ENCODE measurements around the gene MESP2. TPM values are rescaled to one million over a fixed set of nuclear protein-coding genes. Genes with fewer than 3 reads are reported as not detected.

The MESP2 gene
- total RNA-seq, 2 experiments from 2014 or later = not detected

GRCh38 chr15:89758283-89758682 is 17.8 kb upstream of the MESP2 start:
- ChIA-PET POLR2A (no interaction called here), CTCF (interaction anchor here (0.6 kb wide), 1 partner anchor 18 kb away, joined by 3 read pairs; no protein-coding TSS in a partner anchor)
- intact Hi-C loops (cut with DNase I, micrococcal nuclease) = no loop called here
- DNase-seq (no peak), ATAC-seq (ENCODE audit: poor library complexity) (no peak)
- Mint-ChIP-seq H3K27ac (no peak overlapping the region), H3K4me3 (no peak overlapping the region), H3K9me3 (no peaks in the 10 kb centered on the region), H3K4me1 (ENCODE audit: low read depth) (no peaks in the 10 kb centered on the region), H3K36me3 (ENCODE audit: low read depth) (no peaks in the 10 kb centered on the region), H3K27me3 (peaks cover 10% of the 10 kb centered on the region)
- TF ChIP-seq, protein P1, sequence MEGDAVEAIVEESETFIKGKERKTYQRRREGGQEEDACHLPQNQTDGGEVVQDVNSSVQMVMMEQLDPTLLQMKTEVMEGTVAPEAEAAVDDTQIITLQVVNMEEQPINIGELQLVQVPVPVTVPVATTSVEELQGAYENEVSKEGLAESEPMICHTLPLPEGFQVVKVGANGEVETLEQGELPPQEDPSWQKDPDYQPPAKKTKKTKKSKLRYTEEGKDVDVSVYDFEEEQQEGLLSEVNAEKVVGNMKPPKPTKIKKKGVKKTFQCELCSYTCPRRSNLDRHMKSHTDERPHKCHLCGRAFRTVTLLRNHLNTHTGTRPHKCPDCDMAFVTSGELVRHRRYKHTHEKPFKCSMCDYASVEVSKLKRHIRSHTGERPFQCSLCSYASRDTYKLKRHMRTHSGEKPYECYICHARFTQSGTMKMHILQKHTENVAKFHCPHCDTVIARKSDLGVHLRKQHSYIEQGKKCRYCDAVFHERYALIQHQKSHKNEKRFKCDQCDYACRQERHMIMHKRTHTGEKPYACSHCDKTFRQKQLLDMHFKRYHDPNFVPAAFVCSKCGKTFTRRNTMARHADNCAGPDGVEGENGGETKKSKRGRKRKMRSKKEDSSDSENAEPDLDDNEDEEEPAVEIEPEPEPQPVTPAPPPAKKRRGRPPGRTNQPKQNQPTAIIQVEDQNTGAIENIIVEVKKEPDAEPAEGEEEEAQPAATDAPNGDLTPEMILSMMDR (IDR thresholded peaks at IDR 0.05) = no peak
- H3K27me3 ChIP-seq (ENCODE audit: control insufficient read depth in 1 of 2, insufficient read depth in 2 of 2, low read length in 2 of 2) = no peaks in the 10 kb centered on the region
- H3K36me3 ChIP-seq (ENCODE audit: insufficient read depth, low read length) = no peaks in the 10 kb centered on the region
- peaks cover 4% of the 10 kb centered on the region for H3K4me1 ChIP-seq (ENCODE audit: insufficient read depth, low read length)
- no peaks in the 10 kb centered on the region for H3K9me3 ChIP-seq (ENCODE audit: control insufficient read depth in 1 of 2, insufficient read depth in 1 of 2, low read length in 2 of 2)
- H3K27ac ChIP-seq (ENCODE audit: low read depth in 1 of 2, low read length in 2 of 2) = no peak overlapping the region
- no peak overlapping the region for H3K4me3 ChIP-seq (ENCODE audit: low read length)

- CTCF ChIA-PET = no interaction called here
- no peaks in the 10 kb centered on the region for H3K4me1 Mint-ChIP-seq (ENCODE audit: low read depth)
- POLR2A ChIA-PET = no interaction called here
- H3K27me3 ChIP-seq (ENCODE audit: control insufficient read depth in 1 of 2, insufficient read depth in 2 of 2, low read length in 2 of 2) = no peaks in the 10 kb centered on the region
- DNase-seq (no peak), ATAC-seq (ENCODE audit: poor library complexity) (no peak)
- no peak overlapping the region for H3K27ac ChIP-seq (ENCODE audit: low read depth in 1 of 2, low read length in 2 of 2)
- no peak overlapping the region for H3K4me3 ChIP-seq (ENCODE audit: low read length)
- no peak overlapping the region for H3K27ac Mint-ChIP-seq
- peaks cover 4% of the 10 kb centered on the region for H3K4me1 ChIP-seq (ENCODE audit: insufficient read depth, low read length)
- H3K9me3 ChIP-seq (ENCODE audit: control insufficient read depth in 1 of 2, insufficient read depth in 1 of 2, low read length in 2 of 2) = no peaks in the 10 kb centered on the region
- intact Hi-C loops (cut with DNase I, micrococcal nuclease) = no loop called here
- TF ChIP-seq, protein P1 (IDR thresholded peaks at IDR 0.05) = no peak
- H3K36me3 Mint-ChIP-seq (ENCODE audit: low read depth) = no peaks in the 10 kb centered on the region
- H3K27me3 Mint-ChIP-seq = peaks cover 5% of the 10 kb centered on the region
- H3K36me3 ChIP-seq (ENCODE audit: insufficient read depth, low read length) = no peaks in the 10 kb centered on the region
- no peak overlapping the region for H3K4me3 Mint-ChIP-seq
- H3K9me3 Mint-ChIP-seq = no peaks in the 10 kb centered on the region
Measured at GRCh38 chr15:89758981-89759380, 17.2 kb upstream of the MESP2 start.

- H3K27ac Mint-ChIP-seq = no peak overlapping the region
- no peaks in the 10 kb centered on the region for H3K4me1 Mint-ChIP-seq (ENCODE audit: low read depth)
- H3K4me3 Mint-ChIP-seq = no peak overlapping the region
- no peak overlapping the region for H3K4me3 ChIP-seq (ENCODE audit: low read length)
- peaks cover 4% of the 10 kb centered on the region for H3K4me1 ChIP-seq (ENCODE audit: insufficient read depth, low read length)
- no peak overlapping the region for H3K27ac ChIP-seq (ENCODE audit: low read depth in 1 of 2, low read length in 2 of 2)
- intact Hi-C loops (cut with DNase I, micrococcal nuclease) = loop anchor here (1.0 to 5.0 kb wide), 4 partner anchors 102 to 327 kb away; no protein-coding TSS in a partner anchor
- H3K27me3 Mint-ChIP-seq = no peaks in the 10 kb centered on the region
- DNase-seq (no peak), ATAC-seq (ENCODE audit: poor library complexity) (no peak)
- ChIA-PET POLR2A (interaction anchor here (1.1 kb wide), 1 partner anchor 327 kb away, joined by 3 read pairs; no protein-coding TSS in a partner anchor), CTCF (interaction anchor here (0.6 to 2.7 kb wide), 3 partner anchors 9 to 91 kb away, joined by 4 to 11 read pairs (median 5); partner anchors contain the start of gene MESP1)
- H3K9me3 ChIP-seq (ENCODE audit: control insufficient read depth in 1 of 2, insufficient read depth in 1 of 2, low read length in 2 of 2) = no peaks in the 10 kb centered on the region
- no peaks in the 10 kb centered on the region for H3K9me3 Mint-ChIP-seq
- TF ChIP-seq, protein P1 (IDR thresholded peaks at IDR 0.05) = no peak
- no peaks in the 10 kb centered on the region for H3K27me3 ChIP-seq (ENCODE audit: control insufficient read depth in 1 of 2, insufficient read depth in 2 of 2, low read length in 2 of 2)
- no peaks in the 10 kb centered on the region for H3K36me3 Mint-ChIP-seq (ENCODE audit: low read depth)
- H3K36me3 ChIP-seq (ENCODE audit: insufficient read depth, low read length) = no peaks in the 10 kb centered on the region
Measured at GRCh38 chr15:89759835-89760234, 16.3 kb upstream of the MESP2 start.
